H1 (cell line): ENCODE measurements around the gene CCDC71L. TPM values are rescaled to one million over a fixed set of nuclear protein-coding genes. Genes with fewer than 3 reads are reported as not detected.
"Not testable (repeated sequence)": the region's sequence is repeated elsewhere in the genome, so short reads cannot be mapped to it uniquely, and the experiment has no call there.

ENCODE experiments used
- CTCF ChIA-PET: fragments of 300-600 bp; sonication (Branson Sonifier 250); formaldehyde crosslinking; loops from one replicate; lab custom pipeline; 2021; ENCODE audit not compliant: partially characterized antibody; lab: Charles Lee
- POLR2A ChIA-PET: fragments of 300-600 bp; sonication (Branson Sonifier 250); formaldehyde crosslinking; loops from one replicate; lab custom pipeline; 2021; ENCODE audit warnings: inconsistent platforms; ENCODE audit not compliant: partially characterized antibody; lab: Charles Lee
- DNase-seq, 2 experiments: peaks; one replicate each; pipeline versions ENCODE4 v3.0.0 to v3.0.0-alpha.2; 2010 to 2022; ENCODE audit warnings: low spot score in 2 of 2, low read depth in 1 of 2, mixed read lengths in 1 of 2
- FAIRE-seq: peaks from 2 replicates; lab custom pipeline; 2011; peaks lifted over from hg19 to GRCh38; lab: Jason Lieb, UNC
- H2AFZ ChIP-seq: 2 replicates; pipeline ENCODE4 v1.8.1; 2012; ENCODE audit warnings: low read length, inconsistent platforms
- H2AK5ac ChIP-seq: 2 replicates; pipeline ENCODE4 v1.6.1; 2013; ENCODE audit warnings: low read depth, low read length
- H2BK120ac ChIP-seq: replicated peaks from 2 replicates; pipeline ENCODE3; 2013; ENCODE audit warnings: low read depth, low read length, inconsistent platforms
- H2BK12ac ChIP-seq: 2 replicates; pipeline ENCODE4 v1.6.1; 2013; ENCODE audit warnings: low read depth, low read length
- H2BK15ac ChIP-seq: 2 replicates; pipeline ENCODE4 v1.6.1; 2013; ENCODE audit warnings: low read length
- H2BK20ac ChIP-seq: 2 replicates; pipeline ENCODE4 v1.6.1; 2013; ENCODE audit warnings: low read length
- H2BK5ac ChIP-seq: 2 replicates; pipeline ENCODE4 v1.6.1; 2013; ENCODE audit warnings: low read depth, low read length
- H3K14ac ChIP-seq: 2 replicates; pipeline ENCODE4 v1.6.1; 2013; ENCODE audit warnings: inconsistent platforms; ENCODE audit not compliant: insufficient read length
- H3K18ac ChIP-seq: 2 replicates; pipeline ENCODE4 v1.6.1; 2013; ENCODE audit warnings: low read length; ENCODE audit errors: extremely low read depth
- H3K23ac ChIP-seq: 2 replicates; pipeline ENCODE4 v1.6.1; 2013; ENCODE audit warnings: inconsistent platforms; ENCODE audit not compliant: insufficient read length
- H3K23me2 ChIP-seq: 2 replicates; pipeline ENCODE4 v1.6.1; 2013; ENCODE audit warnings: low read depth, low read length
- H3K27ac ChIP-seq: 2 replicates; pipeline ENCODE4 v1.6.1; 2011; ENCODE audit warnings: low read depth, low read length, inconsistent platforms
- H3K27me3 ChIP-seq, 4 experiments: replicated peaks in 1 of 4; 1 replicate in 1 of 4; 2 replicates in 3 of 4; pipeline versions ENCODE4 v1.6.1 to v1.8.1; 2011 to 2013; ENCODE audit warnings: low read length in 3 of 4, mild to moderate bottlenecking in 3 of 4, inconsistent platforms in 2 of 4, mixed read lengths in 2 of 4, moderate library complexity in 1 of 4; ENCODE audit not compliant: control insufficient read depth in 3 of 4, insufficient read depth in 3 of 4; ENCODE audit errors: extremely low read depth in 1 of 4
- H3K36me3 ChIP-seq, 4 experiments: 2 replicates each; pipeline versions ENCODE4 v1.6.1 to v1.8.1; 2011 to 2013; ENCODE audit warnings: mild to moderate bottlenecking in 4 of 4, low read length in 3 of 4, moderate library complexity in 2 of 4, control low read depth in 1 of 4, inconsistent platforms in 1 of 4; ENCODE audit not compliant: insufficient read depth in 4 of 4, control insufficient read depth in 2 of 4
- H3K4ac ChIP-seq: replicated peaks from 2 replicates; pipeline ENCODE3; 2013; ENCODE audit warnings: low read length, low read depth, mixed read lengths, inconsistent platforms; ENCODE audit not compliant: insufficient read length
- H3K4me1 ChIP-seq, 4 experiments: replicated peaks in 1 of 4; 1 replicate in 1 of 4; 2 replicates in 3 of 4; pipeline versions ENCODE4 v1.6.1 to v1.8.1; 2011 to 2013; ENCODE audit warnings: low read length in 3 of 4, inconsistent platforms in 2 of 4, mixed read lengths in 1 of 4; ENCODE audit not compliant: insufficient read depth in 4 of 4, control insufficient read depth in 3 of 4
- H3K4me2 ChIP-seq, 2 experiments: 2 replicates each; pipeline versions ENCODE4 v1.6.1 to v1.8.1; 2011 to 2013; ENCODE audit warnings: low read depth in 2 of 2, low read length in 2 of 2, control low read depth in 1 of 2, inconsistent platforms in 1 of 2, mild to moderate bottlenecking in 1 of 2; ENCODE audit not compliant: insufficient read depth in 1 of 2
- H3K4me3 ChIP-seq, 4 experiments: fragments of 200-600, 300-600 bp in 1 of 4; sonication (generic), shearing (Covaris generic), sonication (Bioruptor Twin) in 1 of 4; 2 replicates each; pipeline versions ENCODE4 v1.5.1 to v1.8.1; 2011 to 2016; ENCODE audit warnings: low read length in 4 of 4, low read depth in 3 of 4, control low read depth in 2 of 4, inconsistent platforms in 2 of 4, mild to moderate bottlenecking in 2 of 4, mixed read lengths in 1 of 4, moderate library complexity in 1 of 4; ENCODE audit not compliant: insufficient read depth in 2 of 4; ENCODE audit errors: extremely low read depth in 1 of 4
- H3K56ac ChIP-seq: replicated peaks from 2 replicates; pipeline ENCODE3; 2013; ENCODE audit warnings: low read depth, mild to moderate bottlenecking, mixed read lengths, low read length, inconsistent platforms; ENCODE audit not compliant: insufficient read length
- H3K79me1 ChIP-seq: 2 replicates; pipeline ENCODE4 v1.6.1; 2013; ENCODE audit warnings: low read depth, low read length, control low read depth
- H3K79me2 ChIP-seq, 2 experiments: 2 replicates each; pipeline versions ENCODE4 v1.6.1 to v1.8.1; 2012 to 2013; ENCODE audit warnings: low read length in 2 of 2, mild to moderate bottlenecking in 2 of 2, inconsistent platforms in 1 of 2; ENCODE audit not compliant: insufficient read depth in 2 of 2, control insufficient read depth in 1 of 2
- H3K9ac ChIP-seq, 4 experiments: replicated peaks in 1 of 4; 1 replicate in 1 of 4; 2 replicates in 3 of 4; pipeline versions ENCODE4 v1.6.1 to v1.8.1; 2011 to 2013; ENCODE audit warnings: low read depth in 3 of 4, low read length in 3 of 4, control low read depth in 2 of 4, mild to moderate bottlenecking in 2 of 4, moderate library complexity in 2 of 4, inconsistent platforms in 1 of 4; ENCODE audit errors: extremely low read depth in 1 of 4
- H3K9me3 ChIP-seq, 2 experiments: 2 replicates each; pipeline versions ENCODE4 v1.6.1 to v1.8.1; 2012 to 2013; ENCODE audit warnings: mild to moderate bottlenecking in 2 of 2, moderate library complexity in 2 of 2, control low read depth in 1 of 2, inconsistent platforms in 1 of 2, low read depth in 1 of 2, low read length in 1 of 2, mixed read lengths in 1 of 2; ENCODE audit not compliant: insufficient read depth in 2 of 2
- H4K20me1 ChIP-seq, 2 experiments: replicated peaks in 1 of 2; 2 replicates each; pipeline versions ENCODE3 to v1.8.1; 2011 to 2013; ENCODE audit warnings: inconsistent platforms in 2 of 2, low read length in 2 of 2, mild to moderate bottlenecking in 1 of 2; ENCODE audit not compliant: insufficient read depth in 2 of 2, control insufficient read depth in 1 of 2
- H4K5ac ChIP-seq: 2 replicates; pipeline ENCODE4 v1.6.1; 2013; ENCODE audit warnings: low read length, low read depth, mixed read lengths, inconsistent platforms; ENCODE audit not compliant: insufficient read length
- H4K8ac ChIP-seq: 2 replicates; pipeline ENCODE4 v1.8.0; 2013; ENCODE audit warnings: mild to moderate bottlenecking, moderate library complexity, low read length, inconsistent platforms; ENCODE audit not compliant: insufficient read depth; ENCODE audit errors: extremely low read depth
- H4K91ac ChIP-seq: replicated peaks from 2 replicates; pipeline ENCODE3; 2013; ENCODE audit warnings: low read length, mixed read lengths, inconsistent platforms; ENCODE audit not compliant: insufficient read length
- CHD1 ChIP-seq: IDR thresholded peaks from 2 replicates; pipeline ENCODE4 v1.6.1; 2012; ENCODE audit warnings: low read depth, low read length, improper control_type of control experiment
- FOSL1 ChIP-seq: IDR thresholded peaks from 2 replicates; pipeline ENCODE4 v1.6.1; 2011; ENCODE audit warnings: mild to moderate bottlenecking, low read depth, low read length, moderate library complexity; ENCODE audit not compliant: insufficient read depth
- WGBS, 2 experiments: shearing (Covaris generic) in 1 of 2; methylation state at CpG; one replicate each; pipeline versions ENCODE4 v1.1.6 to v1.1.7; 2013 to 2015; ENCODE audit warnings: low lambda C conversion rate in 2 of 2, mixed read lengths in 2 of 2, inconsistent platforms in 1 of 2, low coverage in 1 of 2, missing lambda C conversion rate in 1 of 2; ENCODE audit not compliant: insufficient replicate concordance in 2 of 2, insufficient coverage in 1 of 2, insufficient read length in 1 of 2; ENCODE audit errors: extremely low coverage in 1 of 2, missing lambda C conversion rate in 1 of 2; 5-methylcytosine and 5-hydroxymethylcytosine counted together
- polyA plus RNA-seq, 7 experiments: library from polyadenylated mRNA; depleted of rRNA in 3 of 7; stranded (reverse) in 5 of 7; unstranded in 2 of 7; fragments of >200 nt in 5 of 7; fragments of 200-250 nt in 2 of 7; gene quantifications; 1 replicate in 5 of 7; 2 replicates in 1 of 7; 4 replicates in 1 of 7; pipeline versions ENCODE4 v1.2.1 to v1.2.3, GENCODE V29; 2011 to 2013; ENCODE audit warnings: missing spikeins in 2 of 7, mixed read lengths in 2 of 7
- total RNA-seq: library from RNA; stranded (reverse); fragmentation: NEBNext Ultra II Directional; extraction: Animal tissue kit (Norgen Biotek cat#: 25700); gene quantifications from 2 replicates; pipeline ENCODE4 v1.2.1, GENCODE V29; 2021

CCDC71L gene
- total and polyA plus RNA-seq, 2 of the 8 experiments (the other 6 are each of a cell fraction or from before 2014, with no cell fraction given) = 12.5 to 16.7 TPM

DNA sequence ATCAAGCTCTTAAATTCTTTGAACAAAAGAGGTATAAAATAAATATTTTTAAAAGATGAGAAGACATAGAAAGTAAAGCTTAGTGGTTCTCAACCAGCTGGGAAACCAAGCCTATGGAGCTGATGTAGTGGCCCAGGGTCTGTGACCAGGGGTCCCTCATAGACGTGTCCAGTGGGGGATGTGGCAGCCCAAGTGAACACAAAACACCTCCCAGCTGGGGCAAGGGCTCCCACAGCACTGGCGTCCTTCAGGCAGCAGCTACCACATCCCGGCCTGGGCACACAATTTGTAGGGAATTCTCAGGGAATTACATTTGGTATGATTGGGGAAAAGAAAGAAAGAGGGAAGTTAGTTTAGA lies 17.8 kb upstream of the CCDC71L start:
- Histone ChIP-seq H3K4me1 (no peaks in the 10 kb centered on the region), H3K36me3 (no peaks in the 10 kb centered on the region), H3K14ac (no peak overlapping the region), H3K27me3 (no peaks in the 10 kb centered on the region), H3K79me1 (no peaks in the 10 kb centered on the region), H2AFZ (no peak overlapping the region), H3K23ac (no peak overlapping the region), H3K4ac (no peak overlapping the region), H4K91ac (no peak overlapping the region), H3K23me2 (no peaks in the 10 kb centered on the region), H3K79me2 (no peaks in the 10 kb centered on the region), H4K5ac (no peak overlapping the region), H3K56ac (no peak overlapping the region), H3K4me3 (no peak overlapping the region), H3K9ac (no peak overlapping the region), H2BK5ac (no peak overlapping the region), H2BK15ac (no peak overlapping the region), H2BK20ac (no peak overlapping the region), H4K8ac (no peak overlapping the region), H3K9me3 (no peaks in the 10 kb centered on the region), H3K18ac (no peak overlapping the region)
- no peak for DNase-seq
- no peak for FAIRE-seq
- 92% methylated on average over 3 of the region's 3 CpGs; no CpG with 5 or more reads in 1 of the 2 experiments for WGBS, 2 experiments
- POLR2A ChIA-PET = no interaction called here
- TF ChIP-seq CHD1 = no peak
- no peak for TF ChIP-seq FOSL1
- TF ChIP-seq, all 59 proteins: peak for 0
- H2BK12ac ChIP-seq = no peak overlapping the region
- H2AK5ac ChIP-seq = no peak overlapping the region
- H3K27ac ChIP-seq = no peak overlapping the region
- no peak overlapping the region for H3K4me2 ChIP-seq
- H4K20me1 ChIP-seq = no peaks in the 10 kb centered on the region
- no peak overlapping the region for H2BK120ac ChIP-seq
- CTCF ChIA-PET = interaction anchor here (0.6 to 0.8 kb wide), 2 partner anchors 54 to 103 kb away, joined by 3 read pairs; no protein-coding TSS in a partner anchor

DNA sequence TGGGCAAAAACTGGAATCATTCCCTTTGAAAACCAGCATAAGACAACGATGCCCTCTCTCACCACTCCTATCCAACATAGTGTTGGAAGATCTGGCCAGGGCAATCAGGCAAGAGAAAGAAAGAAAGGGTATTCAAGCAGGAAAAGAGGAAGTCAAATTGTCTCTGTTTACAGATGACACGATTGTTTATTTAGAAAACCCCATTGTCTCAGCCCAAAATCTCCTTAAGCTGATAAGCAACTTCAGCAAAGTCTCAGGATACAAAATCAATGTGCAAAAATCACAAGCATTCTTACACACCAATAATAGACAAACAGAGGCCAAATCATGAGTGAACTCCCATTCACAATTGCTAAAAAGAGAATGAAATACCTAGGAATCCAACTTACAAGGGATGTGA lies 15.5 kb upstream of the CCDC71L start:
- H3K56ac ChIP-seq, H3K4me3 ChIP-seq, H2AFZ ChIP-seq, H4K8ac ChIP-seq, H2AK5ac ChIP-seq, FAIRE-seq, H3K23ac ChIP-seq, H3K27me3 ChIP-seq, H3K36me3 ChIP-seq, H2BK15ac ChIP-seq, H3K4me1 ChIP-seq, H3K14ac ChIP-seq, DNase-seq, H2BK120ac ChIP-seq, H3K23me2 ChIP-seq, H2BK5ac ChIP-seq, H3K79me1 ChIP-seq, H3K27ac ChIP-seq, H2BK12ac ChIP-seq, H3K9me3 ChIP-seq, H4K5ac ChIP-seq, H2BK20ac ChIP-seq, H4K20me1 ChIP-seq, H3K4me2 ChIP-seq, H3K18ac ChIP-seq, H3K79me2 ChIP-seq, H3K4ac ChIP-seq, H3K9ac ChIP-seq, POLR2A ChIA-PET, H4K91ac ChIP-seq: not testable (repeated sequence)
- 87% methylated on average over 2 of the region's 2 CpGs; no CpG with 5 or more reads in 1 of the 2 experiments for WGBS, 2 experiments
- CTCF ChIA-PET = interaction anchor here (0.6 kb wide), 1 partner anchor 490 kb away, joined by 5 read pairs; no protein-coding TSS in a partner anchor
